ENCODE results near the gene CAMLG.

GRCh38 chr5:134787692-134788091 lies 49.3 kb downstream of the CAMLG start:
- TF ChIP-seq CTCF (IDR thresholded peaks at IDR 0.05) (no peak), POLR2A (IDR thresholded peaks at IDR 0.05) (no peak)
